Upper lobe of left lung (tissue), 4 donors: ENCODE measurements around the gene SMARCA1.

Source experiments
- CTCF ChIP-seq, 6 experiments: fragments of 450-650 bp in 4 of 6; fragments of 200-600 bp in 2 of 6; sonication (generic) in 2 of 6; IDR thresholded peaks; one replicate each; pipeline ENCODE4 v1.5.1; 2016 to 2019; ENCODE audit warnings: antibody characterized with exemption in 6 of 6
- EP300 ChIP-seq, 4 donors: sonication (generic); formaldehyde crosslinking; IDR thresholded peaks; one replicate each; pipeline ENCODE4 v1.5.1; 2017; ENCODE audit warnings: antibody characterized with exemption in 4 of 4, control low read depth in 2 of 4
- POLR2A ChIP-seq, 4 donors: fragments of 450-650 bp; IDR thresholded peaks; one replicate each; pipeline ENCODE4 v1.5.1; 2016 to 2017; ENCODE audit warnings: antibody characterized with exemption in 4 of 4, mild to moderate bottlenecking in 2 of 4
- POLR2AphosphoS5 ChIP-seq, 2 donors: sonication (generic); formaldehyde crosslinking; IDR thresholded peaks; one replicate each; pipeline ENCODE4 v1.5.1; 2017; ENCODE audit warnings: antibody characterized with exemption in 2 of 2

GRCh38 chrX:129531132-129531531 lies 7.8 kb upstream of the SMARCA1 start:
- no peak for TF ChIP-seq CTCF (IDR thresholded peaks at IDR 0.05)
- TF ChIP-seq POLR2A (IDR thresholded peaks at IDR 0.05), result no peak
- no peak for TF ChIP-seq EP300 (IDR thresholded peaks at IDR 0.05)
- TF ChIP-seq POLR2AphosphoS5 (IDR thresholded peaks at IDR 0.05), result no peak
